GM12891 (cell line): Measurements from ENCODE around the gene ERN1.

Experiments
- PAX5 ChIP-seq: IDR thresholded peaks from 2 replicates; pipeline ENCODE4 v1.6.1; 2011; ENCODE audit warnings: low read length, moderate library complexity, mild to moderate bottlenecking; ENCODE audit not compliant: insufficient read depth, severe bottlenecking
- POLR2A ChIP-seq: IDR thresholded peaks from 2 replicates; pipeline ENCODE4 v1.6.1; 2011; ENCODE audit warnings: low read depth, low read length, control low read depth
- TAF1 ChIP-seq: IDR thresholded peaks from 2 replicates; pipeline ENCODE4 v1.6.1; 2011; ENCODE audit warnings: low read depth, low read length, control low read depth

- TF ChIP-seq TAF1 (no peak), PAX5 (no peak), POLR2A (no peak)
These were observed 27.1 kb downstream of the ERN1 start for GRCh38 chr17:64102627-64103390.
